NCI-H2227 (cell line): ENCODE data around the gene BDKRB1.

Experiments used
- DNase-seq: peaks from one replicate; lab custom pipeline; 2025; ENCODE audit not compliant: unreplicated experiment; lab: John Stamatoyannopoulos, UW

The BDKRB1 gene

GRCh38 chr14:96277890-96278289 is 21.9 kb downstream of the BDKRB1 start:
- no peak for DNase-seq

DNA sequence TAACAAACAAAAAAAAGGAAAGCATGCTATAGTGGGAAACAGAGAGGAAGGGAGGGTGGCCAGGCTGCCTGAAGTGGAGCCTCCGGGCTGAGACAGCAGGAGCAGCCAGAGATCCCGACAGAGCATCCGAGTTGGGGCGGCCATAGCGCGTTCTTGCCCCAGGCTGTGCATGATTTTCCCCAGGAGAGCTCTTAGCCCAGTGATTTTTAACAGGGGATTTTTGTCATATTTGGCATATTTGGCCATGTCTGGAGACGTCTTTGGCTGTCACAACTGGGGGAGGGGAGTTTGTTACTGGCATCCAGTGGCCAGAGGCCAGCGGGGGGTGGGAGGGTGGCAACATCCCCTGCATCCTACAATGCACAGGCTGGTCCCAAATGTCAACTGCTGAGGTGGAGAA is 23.6 kb downstream of the BDKRB1 start:
- DNase-seq: no peak

- DNase-seq: no peak
Observed at GRCh38 chr14:96280104-96280503, 24.1 kb downstream of the BDKRB1 start.

DNA sequence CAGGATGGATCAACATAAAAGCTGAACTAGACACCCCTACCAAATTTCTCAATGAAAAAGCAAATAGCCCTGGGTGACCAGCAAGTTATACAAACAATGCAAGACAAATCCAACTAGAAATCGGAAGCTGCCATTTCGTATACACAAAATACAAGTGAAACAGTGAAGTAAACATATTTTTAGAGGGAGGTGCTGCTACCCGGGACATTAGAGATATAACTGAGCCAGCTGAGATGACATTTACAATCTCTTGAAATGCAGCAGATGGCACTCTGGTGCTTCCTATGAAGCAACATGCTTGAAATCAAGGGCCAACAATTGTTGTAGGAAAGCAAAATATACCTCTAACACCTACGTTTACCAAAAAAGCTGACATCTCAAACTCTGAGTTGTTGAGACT is 25.5 kb downstream of the BDKRB1 start:
- no peak for DNase-seq

GRCh38 chr14:96284008-96284407 is 28.0 kb downstream of the BDKRB1 start:
- no peak for DNase-seq

- no peak for DNase-seq
Observed at GRCh38 chr14:96284430-96284829, 28.4 kb downstream of the BDKRB1 start.

DNA sequence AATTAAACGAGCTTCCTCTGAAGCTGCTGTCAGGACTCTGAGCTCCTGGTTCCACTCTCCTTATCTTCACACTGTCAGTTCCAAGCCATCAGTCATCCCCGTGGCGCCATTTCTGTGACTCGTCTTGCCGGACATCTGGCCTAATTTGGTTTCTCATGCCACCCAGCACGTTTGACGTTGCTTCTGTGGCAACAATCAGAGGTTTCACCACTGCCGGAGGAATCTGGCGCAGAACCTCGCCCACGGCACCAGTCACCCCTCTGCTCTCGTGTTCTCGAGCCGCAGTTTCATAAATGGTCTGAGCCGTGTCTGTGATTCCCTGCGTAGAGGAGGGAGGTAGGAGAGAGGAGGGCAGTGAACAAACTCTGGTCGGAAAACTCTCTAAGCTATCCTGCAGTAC is 29.7 kb downstream of the BDKRB1 start:
- DNase-seq: no peak

- DNase-seq: no peak
Observed at GRCh38 chr14:96286251-96286650, 30.2 kb downstream of the BDKRB1 start.

- DNase-seq: no peak
Observed at GRCh38 chr14:96287856-96288255, 31.8 kb downstream of the BDKRB1 start.

- DNase-seq: no peak
Observed at GRCh38 chr14:96294246-96294645, 38.2 kb downstream of the BDKRB1 start.

GRCh38 chr14:96297000-96297399 is 41.0 kb downstream of the BDKRB1 start:
- peak; percentile 24 for DNase-seq

DNA sequence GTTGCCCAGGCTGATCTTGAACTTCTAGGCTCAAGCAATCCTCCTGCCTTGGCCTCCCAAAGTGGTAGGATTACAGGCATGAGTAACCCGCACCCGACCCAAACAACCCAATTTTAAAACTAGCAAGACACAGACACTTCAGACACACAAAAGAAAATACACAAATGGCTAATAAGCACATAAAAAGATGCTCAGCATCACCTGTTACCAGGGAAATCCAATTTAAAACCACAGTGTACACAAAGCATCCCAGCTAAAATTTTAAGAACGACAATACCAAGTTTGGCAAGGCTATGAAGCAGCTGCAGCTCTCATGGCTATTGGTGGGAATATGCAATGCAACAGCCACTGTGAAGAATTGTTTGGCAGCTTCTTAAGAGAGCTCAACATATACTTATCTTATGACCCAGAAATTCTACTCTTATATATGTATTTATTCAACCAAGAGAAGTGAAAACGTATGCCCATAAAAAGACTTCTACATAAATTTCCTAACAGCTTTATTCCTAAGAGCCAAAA is 42.0 kb downstream of the BDKRB1 start:
- no peak for DNase-seq

- DNase-seq: no peak
Observed at GRCh38 chr14:96299441-96299840, 43.4 kb downstream of the BDKRB1 start.

DNA sequence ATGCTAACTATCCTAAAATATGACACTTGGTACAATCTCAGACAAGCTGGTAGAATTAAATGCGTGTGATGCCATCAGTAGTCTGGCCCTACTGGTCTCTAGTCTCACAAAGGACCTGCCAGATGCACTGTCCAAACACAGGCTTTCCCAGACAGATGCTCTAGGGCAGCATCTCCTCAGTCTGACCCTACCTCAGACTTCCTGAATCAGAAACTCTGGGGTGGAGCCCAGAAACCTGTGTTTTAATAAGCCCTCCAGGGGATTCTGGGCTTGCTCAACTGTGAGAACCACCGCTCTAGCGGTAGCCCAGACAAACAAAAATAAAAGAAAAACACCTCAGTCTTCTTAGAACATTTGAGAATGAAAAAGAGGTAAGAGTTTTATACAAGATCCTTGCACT is 48.0 kb downstream of the BDKRB1 start:
- DNase-seq: no peak

GRCh38 chr14:96304956-96305355 is 48.9 kb downstream of the BDKRB1 start:
- DNase-seq: peak; percentile 6

DNA sequence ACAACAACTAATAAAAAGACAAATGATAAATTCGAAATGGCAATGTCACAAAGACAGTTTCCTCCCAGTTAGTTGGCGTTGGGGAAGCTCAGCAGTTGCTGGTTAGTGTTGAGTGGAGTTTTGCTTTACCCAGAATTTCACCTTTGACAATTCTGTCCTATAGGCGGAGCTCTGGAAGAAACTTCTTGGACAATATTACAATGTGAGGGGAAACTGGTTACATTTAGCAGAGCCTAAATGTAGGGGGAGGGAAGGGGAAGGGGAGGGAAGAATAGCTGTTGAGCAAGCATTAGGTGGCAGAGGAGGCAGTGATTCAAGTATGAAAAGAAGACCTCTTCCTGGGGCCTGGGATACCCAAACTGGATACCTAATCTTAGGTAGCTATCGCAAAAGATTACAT is 51.4 kb downstream of the BDKRB1 start:
- DNase-seq: no peak

GRCh38 chr14:96309133-96309895 is 53.3 kb downstream of the BDKRB1 start:
- no peak for DNase-seq

DNA sequence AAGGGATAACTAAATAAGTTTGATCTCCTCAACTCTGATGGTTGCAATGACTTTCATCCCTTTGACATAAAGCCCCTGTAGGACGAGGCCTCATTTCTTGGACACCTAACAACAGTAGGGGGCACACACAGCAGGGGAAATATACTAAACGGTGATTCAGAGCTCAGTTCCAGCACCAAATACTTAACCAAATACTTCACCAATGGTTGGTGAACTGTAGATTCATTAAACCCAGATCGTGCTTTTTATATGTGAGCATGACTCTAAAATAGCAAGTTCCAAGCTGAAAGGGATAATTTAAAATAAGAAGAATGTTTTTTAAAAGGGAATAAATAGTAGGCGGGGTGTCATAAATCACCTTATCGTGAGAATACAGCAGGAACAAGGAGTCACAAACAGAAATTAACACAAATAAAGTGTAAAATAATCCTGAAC is 53.9 kb downstream of the BDKRB1 start:
- no peak for DNase-seq

DNA sequence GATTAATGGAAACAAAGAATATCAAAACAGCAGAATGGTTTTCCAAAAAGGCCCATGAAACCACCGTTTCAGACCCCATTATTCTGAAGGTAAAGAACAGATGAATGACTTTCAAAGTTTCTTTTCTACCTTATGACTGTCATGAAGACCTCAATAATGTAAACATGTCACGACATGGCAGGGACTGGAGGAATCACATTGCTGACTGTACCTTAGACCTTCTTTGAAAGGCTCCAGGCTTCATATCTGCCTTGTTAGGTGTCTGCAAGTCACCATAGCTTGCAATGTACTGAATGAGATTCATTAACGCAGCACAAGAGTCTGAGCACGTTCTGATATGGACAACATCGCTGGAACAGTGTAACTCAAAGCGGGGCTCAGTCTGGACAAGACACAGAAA is 54.9 kb downstream of the BDKRB1 start:
- no peak for DNase-seq
